Neuron (in vitro differentiated cells): ENCODE measurements around the gene FEV.

Source experiments
- H2AFZ ChIP-seq: one replicate; pipeline ENCODE4 v1.6.1; 2013; ENCODE audit warnings: low read depth, mild to moderate bottlenecking, inconsistent platforms, low read length, moderate library complexity
- H3K27me3 ChIP-seq: one replicate; pipeline ENCODE4 v1.6.1; 2013; ENCODE audit warnings: low read length; ENCODE audit not compliant: insufficient read depth
- H3K36me3 ChIP-seq: one replicate; pipeline ENCODE4 v1.6.1; 2013; ENCODE audit warnings: low read length; ENCODE audit not compliant: insufficient read depth
- H3K4me1 ChIP-seq: one replicate; pipeline ENCODE4 v1.6.1; 2013; ENCODE audit warnings: low read length; ENCODE audit not compliant: insufficient read depth
- H3K4me3 ChIP-seq: 2 replicates; pipeline ENCODE4 v1.5.1; 2013; ENCODE audit warnings: mild to moderate bottlenecking, low read length, moderate library complexity
- H3K9me3 ChIP-seq: one replicate; pipeline ENCODE4 v1.6.1; 2013; ENCODE audit warnings: low read length

Gene FEV

GRCh38 chr2:218985021-218985324 lies at the start of gene FEV:
TSS of gene FEV (minus strand) at chr2:218985184. CDS start at chr2:218985075, 109 bp downstream.
- no peak within 1 kb of the TSS for H2AFZ ChIP-seq
- H3K4me3 ChIP-seq = no peak within 1 kb of the TSS
- H3K27me3 ChIP-seq = peaks cover 90% of the 10 kb centered on the region
- peaks cover 17% of the 10 kb centered on the region for H3K4me1 ChIP-seq
- peaks cover 2% of the 10 kb centered on the region for H3K9me3 ChIP-seq
- no peaks in the 10 kb centered on the region for H3K36me3 ChIP-seq

GRCh38 chr2:219032051-219032745 lies 47.2 kb upstream of the FEV start:
- Histone ChIP-seq H3K27me3 (peaks cover 12% of the 10 kb centered on the region), H3K36me3 (no peaks in the 10 kb centered on the region), H3K4me1 (peaks cover 2% of the 10 kb centered on the region), H3K9me3 (no peaks in the 10 kb centered on the region), H3K4me3 (no peak overlapping the region), H2AFZ (no peak overlapping the region)

GRCh38 chr2:219031005-219031738 lies 46.2 kb upstream of the FEV start:
- no peak overlapping the region for H2AFZ ChIP-seq
- H3K36me3 ChIP-seq = no peaks in the 10 kb centered on the region
- H3K9me3 ChIP-seq = no peaks in the 10 kb centered on the region
- H3K27me3 ChIP-seq = peaks cover 12% of the 10 kb centered on the region
- peaks cover 2% of the 10 kb centered on the region for H3K4me1 ChIP-seq
- no peak overlapping the region for H3K4me3 ChIP-seq

- no peak overlapping the region for H2AFZ ChIP-seq
Observed at GRCh38 chr2:219030177-219030940, 45.4 kb upstream of the FEV start.

GRCh38 chr2:219029829-219030165 lies 44.8 kb upstream of the FEV start:
- Histone ChIP-seq H3K4me1 (peaks cover 2% of the 10 kb centered on the region), H3K4me3 (no peak overlapping the region), H3K27me3 (peaks cover 12% of the 10 kb centered on the region), H2AFZ (no peak overlapping the region), H3K9me3 (no peaks in the 10 kb centered on the region), H3K36me3 (no peaks in the 10 kb centered on the region)

More at GRCh38 chr2:219030177-219030940, 45.4 kb upstream of the FEV start:
- Histone ChIP-seq H3K4me1 (peaks cover 2% of the 10 kb centered on the region), H3K36me3 (no peaks in the 10 kb centered on the region), H3K4me3 (no peak overlapping the region), H3K9me3 (no peaks in the 10 kb centered on the region), H3K27me3 (peaks cover 12% of the 10 kb centered on the region)

- Histone ChIP-seq H3K4me1 (peaks cover 5% of the 10 kb centered on the region), H3K4me3 (no peak overlapping the region), H3K9me3 (no peaks in the 10 kb centered on the region), H2AFZ (no peak overlapping the region), H3K36me3 (no peaks in the 10 kb centered on the region), H3K27me3 (peaks cover 12% of the 10 kb centered on the region)
Observed at GRCh38 chr2:219028996-219029828, 44.2 kb upstream of the FEV start.

- no peak overlapping the region for H3K4me3 ChIP-seq
- no peaks in the 10 kb centered on the region for H3K9me3 ChIP-seq
- H3K27me3 ChIP-seq = peaks cover 19% of the 10 kb centered on the region
- H3K36me3 ChIP-seq = no peaks in the 10 kb centered on the region
- peaks cover 10% of the 10 kb centered on the region for H3K4me1 ChIP-seq
- no peak overlapping the region for H2AFZ ChIP-seq
Observed at GRCh38 chr2:219028141-219028540, 43.2 kb upstream of the FEV start.

- H3K27me3 ChIP-seq = peaks cover 21% of the 10 kb centered on the region
Observed at GRCh38 chr2:219027511-219028055, 42.6 kb upstream of the FEV start.

GRCh38 chr2:219026946-219027345 lies 42.0 kb upstream of the FEV start:
- H3K36me3 ChIP-seq = no peaks in the 10 kb centered on the region
- H2AFZ ChIP-seq = no peak overlapping the region
- H3K9me3 ChIP-seq = no peaks in the 10 kb centered on the region
- no peak overlapping the region for H3K4me3 ChIP-seq
- peaks cover 23% of the 10 kb centered on the region for H3K27me3 ChIP-seq
- peaks cover 10% of the 10 kb centered on the region for H3K4me1 ChIP-seq

More at GRCh38 chr2:219027511-219028055, 42.6 kb upstream of the FEV start:
- no peaks in the 10 kb centered on the region for H3K9me3 ChIP-seq
- no peak overlapping the region for H3K4me3 ChIP-seq
- H3K36me3 ChIP-seq = no peaks in the 10 kb centered on the region
- H3K4me1 ChIP-seq = peaks cover 10% of the 10 kb centered on the region
- no peak overlapping the region for H2AFZ ChIP-seq

GRCh38 chr2:219025637-219026585 lies 40.9 kb upstream of the FEV start:
- H3K9me3 ChIP-seq = no peaks in the 10 kb centered on the region
- peaks cover 10% of the 10 kb centered on the region for H3K4me1 ChIP-seq
- no peak overlapping the region for H2AFZ ChIP-seq
- peaks cover 29% of the 10 kb centered on the region for H3K27me3 ChIP-seq
- no peaks in the 10 kb centered on the region for H3K36me3 ChIP-seq
- H3K4me3 ChIP-seq = no peak overlapping the region

- no peaks in the 10 kb centered on the region for H3K9me3 ChIP-seq
- H3K4me1 ChIP-seq = peaks cover 8% of the 10 kb centered on the region
- no peak overlapping the region for H2AFZ ChIP-seq
- H3K36me3 ChIP-seq = no peaks in the 10 kb centered on the region
- no peak overlapping the region for H3K4me3 ChIP-seq
- H3K27me3 ChIP-seq = peaks cover 41% of the 10 kb centered on the region
Observed at GRCh38 chr2:219024059-219024458, 39.1 kb upstream of the FEV start.
